ENCODE measurements around the gene CNOT6L. TPM values are rescaled to one million over a fixed set of nuclear protein-coding genes. Genes with fewer than 3 reads are reported as not detected.

CNOT6L gene
- total RNA-seq, 1 donor from 2014 or later, result 30.2 TPM

DNA sequence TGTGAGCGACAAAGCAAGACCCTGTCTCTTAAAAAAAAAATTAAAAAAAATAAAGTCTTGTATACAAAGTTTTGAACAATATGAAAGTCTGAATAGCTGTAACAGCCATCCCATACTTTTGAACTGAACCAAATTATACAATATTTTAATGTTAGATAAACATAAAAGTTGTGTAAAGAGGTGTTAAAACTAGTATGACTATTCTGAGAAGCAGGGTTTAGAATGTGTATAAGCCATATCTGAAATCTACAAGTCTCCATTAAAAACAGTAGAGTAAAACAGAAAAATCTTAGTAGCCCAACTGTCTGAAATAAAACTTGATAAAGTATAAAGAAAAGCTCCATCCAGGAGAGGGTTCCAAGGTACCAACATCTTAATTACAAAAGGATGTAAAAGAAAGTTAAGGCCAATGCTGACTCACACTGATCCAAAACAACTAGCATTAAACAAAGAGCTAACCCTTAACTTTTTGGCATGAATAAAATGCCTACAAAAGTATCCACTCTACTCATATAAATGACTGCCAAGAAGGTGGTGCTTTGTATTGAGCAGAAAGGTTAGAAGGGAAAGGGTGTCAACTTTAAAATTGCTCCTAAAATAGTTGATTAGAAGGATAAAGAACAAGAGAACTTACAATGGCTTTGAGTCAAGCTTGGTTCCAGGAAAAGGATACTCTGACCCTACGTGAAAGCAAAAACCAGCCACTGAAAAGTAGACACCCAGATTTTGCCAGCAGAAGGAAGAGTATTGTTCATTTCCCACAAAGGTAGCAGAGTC lies 18.5 kb downstream of the CNOT6L start:
- TF ChIP-seq, protein P1, sequence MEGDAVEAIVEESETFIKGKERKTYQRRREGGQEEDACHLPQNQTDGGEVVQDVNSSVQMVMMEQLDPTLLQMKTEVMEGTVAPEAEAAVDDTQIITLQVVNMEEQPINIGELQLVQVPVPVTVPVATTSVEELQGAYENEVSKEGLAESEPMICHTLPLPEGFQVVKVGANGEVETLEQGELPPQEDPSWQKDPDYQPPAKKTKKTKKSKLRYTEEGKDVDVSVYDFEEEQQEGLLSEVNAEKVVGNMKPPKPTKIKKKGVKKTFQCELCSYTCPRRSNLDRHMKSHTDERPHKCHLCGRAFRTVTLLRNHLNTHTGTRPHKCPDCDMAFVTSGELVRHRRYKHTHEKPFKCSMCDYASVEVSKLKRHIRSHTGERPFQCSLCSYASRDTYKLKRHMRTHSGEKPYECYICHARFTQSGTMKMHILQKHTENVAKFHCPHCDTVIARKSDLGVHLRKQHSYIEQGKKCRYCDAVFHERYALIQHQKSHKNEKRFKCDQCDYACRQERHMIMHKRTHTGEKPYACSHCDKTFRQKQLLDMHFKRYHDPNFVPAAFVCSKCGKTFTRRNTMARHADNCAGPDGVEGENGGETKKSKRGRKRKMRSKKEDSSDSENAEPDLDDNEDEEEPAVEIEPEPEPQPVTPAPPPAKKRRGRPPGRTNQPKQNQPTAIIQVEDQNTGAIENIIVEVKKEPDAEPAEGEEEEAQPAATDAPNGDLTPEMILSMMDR (conservative IDR thresholded peaks at IDR 0.05), result no peak
- Mint-ChIP-seq H3K27ac (ENCODE audit: unreplicated experiment) (no peak overlapping the region), H3K4me1 (peaks cover 10% of the 10 kb centered on the region), H3K4me3 (no peak overlapping the region), H3K9me3 (no peaks in the 10 kb centered on the region), H3K27me3 (ENCODE audit: low read depth) (no peaks in the 10 kb centered on the region), H3K36me3 (ENCODE audit: low read depth) (no peaks in the 10 kb centered on the region)
- DNase-seq (ENCODE audit: low read depth, low spot score), result no peak

DNA sequence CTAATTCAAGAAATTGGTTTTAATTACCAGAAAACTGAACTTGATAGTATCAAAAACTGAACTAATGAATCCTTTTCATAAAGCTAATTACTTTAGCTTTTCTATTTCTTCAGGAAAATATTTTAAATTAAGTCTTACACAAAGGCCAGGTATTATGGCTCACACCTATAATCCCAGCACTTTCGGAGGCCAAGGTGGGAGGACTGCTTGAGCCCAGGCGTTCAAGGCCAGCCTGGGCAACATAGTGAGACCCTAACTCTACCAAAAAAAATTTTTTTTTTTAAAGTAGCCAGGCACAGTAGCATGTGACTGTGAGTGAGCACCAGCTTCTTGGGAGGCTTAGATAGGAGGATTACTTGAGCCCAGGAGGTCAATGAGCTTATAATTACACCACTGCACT lies 19.1 kb downstream of the CNOT6L start:
- peaks cover 10% of the 10 kb centered on the region for H3K4me1 Mint-ChIP-seq

DNA sequence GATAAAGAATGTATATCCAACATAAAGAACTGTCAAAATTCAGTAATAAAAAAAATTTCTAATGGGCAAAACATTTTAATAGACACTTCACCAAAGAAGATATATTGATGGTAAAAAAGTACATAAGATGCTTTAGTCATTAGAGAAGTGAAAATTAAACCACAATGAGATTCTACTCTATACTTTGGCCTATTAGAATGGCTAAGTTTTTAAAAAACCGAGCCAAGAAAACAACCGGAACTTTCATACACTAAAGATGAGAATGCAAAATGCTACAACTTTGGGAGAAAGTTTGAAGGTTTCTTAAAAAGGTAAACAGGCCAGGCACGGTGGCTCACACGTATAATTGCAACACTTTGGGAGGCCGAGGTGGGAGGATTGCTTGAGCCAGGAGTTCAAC lies 20.8 kb downstream of the CNOT6L start:
- TF ChIP-seq, protein P1 (conservative IDR thresholded peaks at IDR 0.05), result no peak
- H3K36me3 Mint-ChIP-seq (ENCODE audit: low read depth), result no peaks in the 10 kb centered on the region
- no peaks in the 10 kb centered on the region for H3K27me3 Mint-ChIP-seq (ENCODE audit: low read depth)
- H3K4me3 Mint-ChIP-seq, result no peak overlapping the region
- H3K27ac Mint-ChIP-seq (ENCODE audit: unreplicated experiment), result no peak overlapping the region
- H3K4me1 Mint-ChIP-seq, result peaks cover 10% of the 10 kb centered on the region
- no peak for DNase-seq (ENCODE audit: low read depth, low spot score)
- no peaks in the 10 kb centered on the region for H3K9me3 Mint-ChIP-seq

More for the DNA sequence above, 19.1 kb downstream of the CNOT6L start:
- TF ChIP-seq, protein P1 (conservative IDR thresholded peaks at IDR 0.05), result no peak
- Mint-ChIP-seq H3K27me3 (ENCODE audit: low read depth) (no peaks in the 10 kb centered on the region), H3K27ac (ENCODE audit: unreplicated experiment) (no peak overlapping the region), H3K4me3 (no peak overlapping the region), H3K36me3 (ENCODE audit: low read depth) (no peaks in the 10 kb centered on the region), H3K9me3 (no peaks in the 10 kb centered on the region)
- DNase-seq (ENCODE audit: low read depth, low spot score), result no peak

DNA sequence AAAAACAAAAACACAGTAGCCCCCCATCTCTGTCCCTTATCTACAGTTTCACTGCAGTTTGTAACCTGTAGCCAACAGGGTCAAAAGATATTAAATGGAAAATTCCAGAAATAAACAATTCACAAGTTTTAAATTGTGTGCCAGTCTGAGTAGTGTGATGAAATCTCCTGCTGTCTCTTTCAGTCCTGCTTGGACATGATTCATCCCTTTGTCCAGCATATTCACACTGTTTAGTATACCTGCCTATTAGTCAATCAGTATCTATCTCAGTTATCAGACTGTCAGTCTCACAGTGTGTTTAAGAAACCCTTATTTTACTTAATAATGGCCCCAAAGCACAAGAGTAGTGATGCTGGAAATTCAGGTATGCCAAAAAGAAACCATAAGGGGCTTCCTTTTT lies 21.9 kb downstream of the CNOT6L start:
- Mint-ChIP-seq H3K4me1 (peaks cover 10% of the 10 kb centered on the region), H3K36me3 (ENCODE audit: low read depth) (no peaks in the 10 kb centered on the region), H3K27ac (ENCODE audit: unreplicated experiment) (no peak overlapping the region), H3K27me3 (ENCODE audit: low read depth) (no peaks in the 10 kb centered on the region), H3K9me3 (no peaks in the 10 kb centered on the region), H3K4me3 (no peak overlapping the region)
- TF ChIP-seq, protein P1 (conservative IDR thresholded peaks at IDR 0.05), result no peak
- DNase-seq (ENCODE audit: low read depth, low spot score), result no peak

DNA sequence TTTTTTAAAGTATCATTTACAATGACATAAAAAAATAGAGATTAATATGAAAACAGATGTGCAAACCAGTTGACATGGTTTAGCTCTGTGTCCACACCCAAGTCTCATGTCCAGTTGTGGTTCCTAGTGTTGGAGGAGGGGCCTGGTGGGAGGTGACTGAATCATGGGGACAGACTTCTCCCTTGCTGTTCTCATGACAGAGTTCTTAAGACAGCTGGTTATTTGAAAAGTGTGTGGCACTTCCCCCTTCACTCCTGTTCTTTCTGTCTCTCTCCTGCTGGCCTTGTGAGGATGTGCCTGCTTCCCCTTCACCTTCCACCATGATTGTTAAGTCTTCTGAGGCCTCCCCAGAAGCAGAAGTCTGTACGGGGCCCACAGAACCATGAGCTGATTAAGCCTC lies 23.8 kb downstream of the CNOT6L start:
- no peak overlapping the region for H3K27ac Mint-ChIP-seq (ENCODE audit: unreplicated experiment)
- no peaks in the 10 kb centered on the region for H3K9me3 Mint-ChIP-seq
- H3K4me1 Mint-ChIP-seq, result no peaks in the 10 kb centered on the region
- no peaks in the 10 kb centered on the region for H3K27me3 Mint-ChIP-seq (ENCODE audit: low read depth)
- no peaks in the 10 kb centered on the region for H3K36me3 Mint-ChIP-seq (ENCODE audit: low read depth)
- no peak for DNase-seq (ENCODE audit: low read depth, low spot score)
- TF ChIP-seq, protein P1 (conservative IDR thresholded peaks at IDR 0.05), result no peak
- H3K4me3 Mint-ChIP-seq, result no peak overlapping the region

All from neural crest cell (in vitro differentiated cells).